ENCODE data around the gene MEGF6.

The MEGF6 gene

DNA sequence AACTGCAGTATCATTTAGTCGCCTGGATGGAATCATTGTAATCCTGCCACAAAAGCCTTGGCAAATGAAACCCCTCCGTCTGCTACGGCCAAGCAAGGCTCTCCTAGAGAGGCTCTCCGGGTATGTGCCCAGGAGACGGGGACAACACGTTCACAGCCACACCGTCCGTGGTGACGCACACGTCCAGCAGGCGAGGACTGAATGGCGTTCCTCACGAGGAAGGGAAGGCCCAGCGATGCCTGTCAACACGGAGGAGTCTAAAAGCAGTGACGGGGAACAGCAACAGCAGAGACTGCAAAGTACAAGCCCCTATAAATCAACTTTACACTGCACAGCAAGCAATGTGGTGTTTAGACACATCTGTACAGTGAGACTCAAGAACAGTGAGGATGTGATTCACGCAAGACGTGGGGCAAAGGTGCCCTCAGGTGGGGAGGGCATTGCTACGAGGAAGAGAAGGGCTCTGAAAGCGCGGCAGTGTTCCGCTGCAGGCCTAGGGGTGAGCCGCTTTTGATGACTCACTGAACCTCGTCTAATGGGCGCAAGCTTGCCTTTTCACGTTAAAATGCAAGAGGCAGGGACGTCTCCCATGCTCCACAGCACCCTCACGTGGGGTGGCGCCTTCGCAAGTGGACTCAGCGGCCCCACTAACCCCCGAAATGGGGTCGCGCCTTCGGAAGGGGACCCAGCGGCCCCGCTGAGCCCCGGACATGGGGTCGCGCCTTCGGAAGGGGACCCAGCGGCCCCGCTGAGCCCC, 31.8 kb upstream of the MEGF6 start:
- no peak for TF ChIP-seq EZH2phosphoT487 (IDR thresholded peaks at IDR 0.05; ENCODE audit: low read depth)
- Histone ChIP-seq H3K27ac (ENCODE audit: low read length) (no peak overlapping the region), H3K79me2 (ENCODE audit: low read length) (no peaks in the 10 kb centered on the region), H3K9ac (ENCODE audit: low read length) (no peak overlapping the region), H3K36me3 (replicated peaks; ENCODE audit: low read depth, low read length) (peaks cover 33% of the 10 kb centered on the region), H3K9me3 (ENCODE audit: insufficient read depth, low read length) (no peaks in the 10 kb centered on the region), H3K4me2 (ENCODE audit: low read length) (no peak overlapping the region), H3K4me3 (ENCODE audit: low read length) (no peak overlapping the region), H3K4me1 (ENCODE audit: low read length) (peaks cover 6% of the 10 kb centered on the region), H3K27me3 (ENCODE audit: low read depth, low read length) (no peaks in the 10 kb centered on the region), H2AFZ (ENCODE audit: low read depth, low read length) (no peak overlapping the region), H4K20me1 (ENCODE audit: insufficient read depth, low read length) (no peaks in the 10 kb centered on the region)

- Histone ChIP-seq H3K4me2 (ENCODE audit: low read length) (no peak overlapping the region), H3K9me3 (ENCODE audit: insufficient read depth, low read length) (no peaks in the 10 kb centered on the region), H2AFZ (ENCODE audit: low read depth, low read length) (no peak overlapping the region), H3K36me3 (replicated peaks; ENCODE audit: low read depth, low read length) (peaks cover 26% of the 10 kb centered on the region), H3K4me1 (ENCODE audit: low read length) (no peaks in the 10 kb centered on the region), H4K20me1 (ENCODE audit: insufficient read depth, low read length) (no peaks in the 10 kb centered on the region), H3K79me2 (ENCODE audit: low read length) (no peaks in the 10 kb centered on the region), H3K4me3 (ENCODE audit: low read length) (no peak overlapping the region), H3K9ac (ENCODE audit: low read length) (no peak overlapping the region), H3K27ac (ENCODE audit: low read length) (no peak overlapping the region), H3K27me3 (ENCODE audit: low read depth, low read length) (no peaks in the 10 kb centered on the region)
- TF ChIP-seq CTCF (IDR thresholded peaks at IDR 0.05; ENCODE audit: low read depth, low read length) (no peak), EZH2phosphoT487 (IDR thresholded peaks at IDR 0.05; ENCODE audit: low read depth) (no peak)
Observed at GRCh38 chr1:3641816-3642215, 30.5 kb upstream of the MEGF6 start.

DNA sequence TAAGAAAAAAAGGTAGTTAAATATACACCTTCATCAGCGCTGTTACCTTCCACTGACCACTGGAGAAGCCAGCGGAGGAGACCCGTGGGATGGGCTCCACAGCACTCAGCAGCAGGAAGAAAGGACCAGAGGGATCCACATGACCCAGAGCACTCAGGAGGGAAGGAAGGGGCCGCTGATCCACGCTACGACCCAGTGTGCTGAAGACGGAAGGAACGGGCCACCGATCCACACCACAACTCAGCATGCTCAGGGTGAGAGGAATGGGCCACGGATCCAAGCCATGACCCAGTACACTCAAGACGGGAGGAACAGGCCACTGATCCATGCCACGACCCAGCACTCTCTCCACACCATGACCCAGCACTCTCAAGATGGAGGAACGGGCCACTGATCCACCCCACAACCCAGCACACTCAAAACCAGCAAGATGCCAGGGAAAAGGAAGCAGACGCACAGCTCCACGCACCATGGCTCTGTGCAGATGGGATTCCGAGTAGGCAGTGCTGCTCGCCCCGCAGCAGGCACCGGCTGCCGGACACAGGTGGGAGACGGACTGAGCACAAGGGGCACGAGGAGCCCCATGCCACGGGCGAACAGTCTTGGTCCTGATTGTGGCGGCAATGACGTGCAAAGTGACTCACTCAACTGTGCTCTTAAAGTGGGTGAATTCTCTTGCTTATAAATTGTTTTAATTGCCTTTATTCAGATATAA, 29.9 kb upstream of the MEGF6 start:
- Histone ChIP-seq H3K4me3 (ENCODE audit: low read length) (no peak overlapping the region), H3K36me3 (replicated peaks; ENCODE audit: low read depth, low read length) (peaks cover 20% of the 10 kb centered on the region), H3K79me2 (ENCODE audit: low read length) (no peaks in the 10 kb centered on the region), H3K27me3 (ENCODE audit: low read depth, low read length) (no peaks in the 10 kb centered on the region), H2AFZ (ENCODE audit: low read depth, low read length) (no peak overlapping the region), H3K9ac (ENCODE audit: low read length) (no peak overlapping the region), H4K20me1 (ENCODE audit: insufficient read depth, low read length) (no peaks in the 10 kb centered on the region), H3K4me1 (ENCODE audit: low read length) (no peaks in the 10 kb centered on the region), H3K9me3 (ENCODE audit: insufficient read depth, low read length) (no peaks in the 10 kb centered on the region), H3K4me2 (ENCODE audit: low read length) (no peak overlapping the region), H3K27ac (ENCODE audit: low read length) (no peak overlapping the region)
- TF ChIP-seq CTCF (IDR thresholded peaks at IDR 0.05; ENCODE audit: low read depth, low read length), result no peak
- TF ChIP-seq EZH2phosphoT487 (IDR thresholded peaks at IDR 0.05; ENCODE audit: low read depth), result no peak

DNA sequence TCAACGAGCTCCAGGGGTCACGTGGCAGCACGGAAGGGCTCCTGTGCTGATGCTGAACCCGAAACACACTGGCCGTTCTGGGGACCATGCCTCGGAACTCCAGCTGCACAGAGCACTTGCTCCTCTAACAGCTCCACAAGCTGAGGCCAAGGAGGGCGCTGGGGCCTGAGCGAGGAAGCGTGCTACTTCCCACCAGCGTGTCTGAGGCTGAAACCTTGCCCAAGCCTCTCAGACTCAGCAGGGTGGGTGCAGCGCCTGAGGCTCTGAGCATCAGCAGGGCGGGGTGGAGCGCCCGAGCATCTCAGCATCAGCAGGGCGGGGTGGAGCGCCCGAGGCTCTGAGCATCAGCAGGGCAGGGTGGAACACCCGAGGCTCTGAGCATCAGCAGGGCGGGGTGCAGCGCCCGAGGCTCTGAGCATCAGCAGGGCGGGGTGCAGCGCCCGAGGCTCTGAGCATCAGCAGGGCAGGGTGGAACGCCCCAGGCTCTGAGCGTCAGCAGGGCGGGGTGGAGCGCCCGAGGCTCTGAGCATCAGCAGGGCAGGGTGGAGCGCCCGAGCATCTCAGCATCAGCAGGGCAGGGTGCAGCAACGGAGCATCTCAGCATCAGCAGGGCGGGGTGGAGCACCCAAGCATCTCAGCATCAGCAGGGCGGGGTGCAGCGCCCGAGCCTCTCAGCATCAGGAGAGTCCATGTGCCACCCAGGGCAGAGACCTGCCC, 29.0 kb upstream of the MEGF6 start:
- TF ChIP-seq CTCF (IDR thresholded peaks at IDR 0.05; ENCODE audit: low read depth, low read length), result no peak
- no peak for TF ChIP-seq EZH2phosphoT487 (IDR thresholded peaks at IDR 0.05; ENCODE audit: low read depth)
- Histone ChIP-seq H3K4me1 (ENCODE audit: low read length) (no peaks in the 10 kb centered on the region), H3K27me3 (ENCODE audit: low read depth, low read length) (no peaks in the 10 kb centered on the region), H3K9me3 (ENCODE audit: insufficient read depth, low read length) (no peaks in the 10 kb centered on the region), H2AFZ (ENCODE audit: low read depth, low read length) (no peak overlapping the region), H3K4me3 (ENCODE audit: low read length) (no peak overlapping the region), H4K20me1 (ENCODE audit: insufficient read depth, low read length) (no peaks in the 10 kb centered on the region), H3K4me2 (ENCODE audit: low read length) (no peak overlapping the region), H3K27ac (ENCODE audit: low read length) (no peak overlapping the region), H3K36me3 (replicated peaks; ENCODE audit: low read depth, low read length) (peaks cover 14% of the 10 kb centered on the region), H3K9ac (ENCODE audit: low read length) (no peak overlapping the region), H3K79me2 (ENCODE audit: low read length) (no peaks in the 10 kb centered on the region)

Data from OCI-LY3 (cell line).